Measurements from ENCODE around the gene DDX42. TPM values are rescaled to one million over a fixed set of nuclear protein-coding genes. Genes with fewer than 3 reads are reported as not detected.

DDX42 gene
- total and polyA plus RNA-seq, 7 donors = 46.3 to 91.0 (median 56.0) TPM

DNA sequence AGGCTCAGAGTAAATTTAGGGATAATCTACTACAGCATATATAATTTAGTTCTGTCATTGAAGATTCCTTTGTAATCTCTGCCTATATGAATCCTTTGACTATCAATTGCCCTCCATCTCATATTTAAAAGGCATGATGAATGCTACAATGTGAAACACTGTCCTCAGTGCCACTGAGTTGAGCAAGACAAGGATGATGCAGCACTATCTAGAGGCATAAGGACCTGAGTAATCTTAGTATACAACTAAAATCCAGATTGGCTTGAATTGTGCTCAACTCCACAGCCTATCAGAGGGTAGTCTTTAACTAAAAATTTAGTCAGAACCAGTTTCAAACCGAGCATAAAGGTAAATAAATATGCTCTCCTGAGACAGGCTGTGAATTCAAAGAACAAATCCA, 20.8 kb upstream of the DDX42 start:
- DNase-seq (no peak), ATAC-seq (no peak)
- Histone ChIP-seq H3K27ac (no peak overlapping the region), H3K4me1 (no peaks in the 10 kb centered on the region), H3K4me3 (no peak overlapping the region), H3K36me3 (ENCODE audit: insufficient read depth in 1 of 2, low read depth in 1 of 2) (peaks cover 18 to 100% of the 10 kb centered on the region in 2 donors), H3K9me3 (no peaks in the 10 kb centered on the region), H3K27me3 (ENCODE audit: insufficient read depth in 3 of 3, low read length in 2 of 3) (no peaks in the 10 kb centered on the region)
- TF ChIP-seq, protein P1, sequence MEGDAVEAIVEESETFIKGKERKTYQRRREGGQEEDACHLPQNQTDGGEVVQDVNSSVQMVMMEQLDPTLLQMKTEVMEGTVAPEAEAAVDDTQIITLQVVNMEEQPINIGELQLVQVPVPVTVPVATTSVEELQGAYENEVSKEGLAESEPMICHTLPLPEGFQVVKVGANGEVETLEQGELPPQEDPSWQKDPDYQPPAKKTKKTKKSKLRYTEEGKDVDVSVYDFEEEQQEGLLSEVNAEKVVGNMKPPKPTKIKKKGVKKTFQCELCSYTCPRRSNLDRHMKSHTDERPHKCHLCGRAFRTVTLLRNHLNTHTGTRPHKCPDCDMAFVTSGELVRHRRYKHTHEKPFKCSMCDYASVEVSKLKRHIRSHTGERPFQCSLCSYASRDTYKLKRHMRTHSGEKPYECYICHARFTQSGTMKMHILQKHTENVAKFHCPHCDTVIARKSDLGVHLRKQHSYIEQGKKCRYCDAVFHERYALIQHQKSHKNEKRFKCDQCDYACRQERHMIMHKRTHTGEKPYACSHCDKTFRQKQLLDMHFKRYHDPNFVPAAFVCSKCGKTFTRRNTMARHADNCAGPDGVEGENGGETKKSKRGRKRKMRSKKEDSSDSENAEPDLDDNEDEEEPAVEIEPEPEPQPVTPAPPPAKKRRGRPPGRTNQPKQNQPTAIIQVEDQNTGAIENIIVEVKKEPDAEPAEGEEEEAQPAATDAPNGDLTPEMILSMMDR (IDR thresholded peaks at IDR 0.05) = no peak
- WGBS, 3 donors = 74 to 88% (median 84%) methylated on average over 1 of the region's 1 CpG
- intact Hi-C loops (cut with DNase I) = loop anchor here in 1 of 2 donors (10.0 kb wide), 1 partner anchor 62 kb away; no protein-coding TSS in a partner anchor

DNA sequence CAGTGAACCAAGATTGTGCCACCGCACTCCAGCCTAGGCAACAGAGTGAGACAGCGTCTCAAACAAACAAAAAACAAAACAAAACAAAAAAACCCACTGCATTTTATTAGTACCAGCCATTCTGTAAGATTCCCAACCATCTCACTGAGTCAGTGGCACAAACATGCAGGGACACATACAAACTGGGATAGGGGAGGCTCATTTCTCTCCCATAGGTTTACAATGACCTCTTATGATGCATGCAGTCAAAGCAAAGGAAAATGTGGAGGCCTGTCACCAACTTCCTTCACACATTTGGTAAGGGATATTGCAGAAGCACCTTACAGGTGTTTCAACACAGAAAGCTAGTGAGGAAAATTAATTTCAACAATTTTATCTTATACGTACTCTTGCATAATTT, 19.9 kb upstream of the DDX42 start:
- intact Hi-C loops (cut with DNase I) = loop anchor here in 1 of 2 donors (10.0 kb wide), 1 partner anchor 61 kb away; no protein-coding TSS in a partner anchor

DNA sequence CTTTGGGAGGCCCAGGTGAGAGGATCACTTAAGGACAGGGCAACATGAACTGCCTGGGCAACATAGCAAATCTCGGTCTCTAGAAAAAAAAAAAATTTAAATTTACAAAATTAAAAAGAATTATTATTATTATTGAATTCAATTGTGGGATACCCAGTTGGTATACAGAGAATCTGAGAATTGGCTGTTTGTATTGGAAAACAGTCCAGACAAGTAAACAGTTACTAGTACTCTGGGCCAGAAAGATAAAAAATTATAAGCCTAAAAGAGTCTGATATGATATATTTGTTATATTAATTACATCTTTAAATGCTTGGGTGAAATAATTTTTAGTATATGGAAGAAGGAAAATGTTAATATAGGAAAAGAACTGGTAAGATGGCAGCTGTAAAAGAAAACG, 15.5 kb upstream of the DDX42 start:
- H3K36me3 ChIP-seq (ENCODE audit: insufficient read depth in 1 of 2, low read depth in 1 of 2) = peaks cover 14 to 100% of the 10 kb centered on the region in 2 donors
- TF ChIP-seq, protein P1 (IDR thresholded peaks at IDR 0.05) = no peak
- no peaks in the 10 kb centered on the region for H3K4me1 ChIP-seq
- H3K27me3 ChIP-seq (ENCODE audit: insufficient read depth in 3 of 3, low read length in 2 of 3) = no peaks in the 10 kb centered on the region
- intact Hi-C loops (cut with DNase I) = loop anchor here in 1 of 2 donors (10.0 kb wide), 1 partner anchor 56 kb away; no protein-coding TSS in a partner anchor
- no peak for ATAC-seq
- H3K9me3 ChIP-seq = no peaks in the 10 kb centered on the region
- no peak overlapping the region for H3K27ac ChIP-seq
- no peak overlapping the region for H3K4me3 ChIP-seq
- DNase-seq = no peak
- WGBS, 3 donors = 79 to 88% (median 85%) methylated on average over 2 of the region's 2 CpGs

More for the DNA sequence above, 19.9 kb upstream of the DDX42 start:
- H3K4me1 ChIP-seq = no peaks in the 10 kb centered on the region
- WGBS, 3 donors = 95 to 100% (median 99%) methylated on average over 3 of the region's 3 CpGs
- TF ChIP-seq, protein P1 (IDR thresholded peaks at IDR 0.05) = no peak
- no peaks in the 10 kb centered on the region for H3K27me3 ChIP-seq (ENCODE audit: insufficient read depth in 3 of 3, low read length in 2 of 3)
- no peaks in the 10 kb centered on the region for H3K9me3 ChIP-seq
- DNase-seq (no peak), ATAC-seq (no peak)
- H3K27ac ChIP-seq = no peak overlapping the region
- H3K36me3 ChIP-seq (ENCODE audit: insufficient read depth in 1 of 2, low read depth in 1 of 2) = peaks cover 18 to 100% of the 10 kb centered on the region in 2 donors
- no peak overlapping the region for H3K4me3 ChIP-seq

DNA sequence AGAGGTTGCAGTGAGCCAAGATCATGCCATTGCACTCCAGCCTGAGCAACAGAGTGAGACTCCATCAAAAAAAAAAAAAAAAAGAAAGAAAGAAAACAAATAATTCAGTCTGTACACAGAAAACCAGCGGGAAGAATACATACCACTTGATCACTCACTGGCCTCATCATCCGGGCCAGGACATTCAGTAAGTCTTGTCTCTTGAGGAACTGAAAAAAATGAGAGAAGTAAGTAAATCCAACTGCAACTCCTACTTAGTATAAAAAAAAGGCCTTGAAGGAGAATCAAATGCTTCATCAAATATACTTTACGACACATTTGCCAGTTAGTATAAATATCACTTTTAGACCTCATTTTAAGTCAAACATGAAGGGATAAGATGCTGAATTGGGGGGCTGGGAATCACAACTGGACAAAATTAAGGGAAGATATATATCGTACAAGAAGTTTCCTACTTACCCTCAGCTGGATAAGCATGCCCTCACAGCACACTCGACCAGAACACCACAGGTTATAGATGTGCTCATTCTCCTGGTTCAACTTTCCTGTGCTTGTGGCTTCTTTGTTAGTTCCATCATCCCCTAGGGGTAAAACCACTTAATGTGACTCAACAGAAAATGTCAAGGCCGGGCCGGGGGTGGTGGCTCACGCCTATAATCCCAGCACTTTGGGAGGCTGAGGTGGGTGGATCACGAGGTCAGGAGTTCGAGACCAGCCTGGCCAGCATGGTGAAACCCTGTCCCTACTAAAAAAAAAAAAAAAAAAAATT, 13.0 kb upstream of the DDX42 start:
- TF ChIP-seq, protein P1 (IDR thresholded peaks at IDR 0.05) = no peak
- ATAC-seq = no peak
- Histone ChIP-seq H3K4me1 (no peaks in the 10 kb centered on the region), H3K36me3 (ENCODE audit: insufficient read depth in 1 of 2, low read depth in 1 of 2) (peaks cover 14 to 100% of the 10 kb centered on the region in 2 donors), H3K27ac (no peak overlapping the region), H3K27me3 (ENCODE audit: insufficient read depth in 3 of 3, low read length in 2 of 3) (no peaks in the 10 kb centered on the region), H3K9me3 (no peaks in the 10 kb centered on the region), H3K4me3 (no peak overlapping the region)
- no peak for DNase-seq
- intact Hi-C loops (cut with DNase I) = loop anchor here in 1 of 2 donors (5.0 kb wide), 1 partner anchor 56 kb away; no protein-coding TSS in a partner anchor
- WGBS, 3 donors = 88 to 90% (median 90%) methylated on average over 10 of the region's 10 CpGs

Measured in psoas muscle (tissue), 8 donors.